GM12892 (cell line): ENCODE data around the gene KCTD13.

ENCODE experiments used
- POLR2A ChIP-seq: IDR thresholded peaks from 2 replicates; pipeline ENCODE4 v1.6.1; 2011; ENCODE audit warnings: low read depth, low read length, control low read depth
- POLR2AphosphoS5 ChIP-seq: IDR thresholded peaks from 2 replicates; pipeline ENCODE4 v1.6.1; 2011; ENCODE audit warnings: low read depth, low read length, control low read depth
- TAF1 ChIP-seq: IDR thresholded peaks from 2 replicates; pipeline ENCODE4 v1.6.1; 2011; ENCODE audit warnings: low read depth, mild to moderate bottlenecking, control low read depth, low read length, borderline replicate concordance

GRCh38 chr16:29962344-29962994 is 36.4 kb upstream of the KCTD13 start:
- TF ChIP-seq POLR2AphosphoS5 (no peak), POLR2A (no peak), TAF1 (no peak)
